Measurements from ENCODE around the gene TNS1. TPM values are rescaled to one million over a fixed set of nuclear protein-coding genes. Genes with fewer than 3 reads are reported as not detected.

Gene TNS1
- total RNA-seq, 4 donors from 2014 or later, result 169 to 316 (median 229) TPM

DNA sequence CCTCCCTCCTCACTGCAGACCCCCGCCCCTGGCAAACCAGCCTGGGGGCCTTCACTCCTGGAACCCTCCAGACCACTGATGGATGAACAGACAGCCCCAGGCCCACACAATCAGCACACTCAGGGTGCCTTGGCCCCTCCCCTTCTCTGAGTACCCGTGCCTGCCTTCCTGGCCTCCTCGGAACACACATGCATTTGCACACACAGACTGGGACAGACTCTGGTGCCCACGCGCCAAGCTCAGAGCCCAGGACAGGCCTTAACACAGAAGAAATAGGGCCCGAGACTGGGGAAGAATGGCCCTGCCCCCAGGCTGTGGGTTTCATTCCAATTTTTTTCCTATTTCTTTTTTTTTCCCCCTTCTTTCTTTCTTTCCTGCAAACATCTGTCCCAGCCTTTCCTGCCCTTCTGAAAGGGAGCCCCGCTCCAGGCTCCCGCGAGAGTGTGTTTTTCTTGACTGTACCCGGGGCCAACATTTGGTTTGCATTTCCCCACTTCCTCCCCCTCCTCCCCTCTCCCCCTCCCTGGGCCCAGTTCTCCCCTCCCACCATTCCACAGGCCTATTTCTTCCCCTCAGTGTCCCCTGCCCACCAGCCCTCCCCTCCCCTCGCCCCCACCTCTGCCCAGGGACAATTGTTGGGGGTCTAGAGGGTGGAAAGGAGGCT lies 618 bp upstream of the TNS1 start:
- 32 to 38% methylated on average over 10 to 11 of the region's 11 CpGs for WGBS, 2 donors
- intact Hi-C loops (cut with DNase I), result no loop called here
- Histone ChIP-seq H3K4me1 (peaks cover 20 to 36% of the 10 kb centered on the region in 2 donors), H3K27me3 (no peaks in the 10 kb centered on the region), H3K9me3 (no peaks in the 10 kb centered on the region), H3K4me3 (replicated peaks in 1 of 3) (no peak overlapping the region), H3K36me3 (no peaks in the 10 kb centered on the region), H3K27ac (peak overlapping the region; percentile 60 to 84 (median 64))
- TF ChIP-seq, protein P1, sequence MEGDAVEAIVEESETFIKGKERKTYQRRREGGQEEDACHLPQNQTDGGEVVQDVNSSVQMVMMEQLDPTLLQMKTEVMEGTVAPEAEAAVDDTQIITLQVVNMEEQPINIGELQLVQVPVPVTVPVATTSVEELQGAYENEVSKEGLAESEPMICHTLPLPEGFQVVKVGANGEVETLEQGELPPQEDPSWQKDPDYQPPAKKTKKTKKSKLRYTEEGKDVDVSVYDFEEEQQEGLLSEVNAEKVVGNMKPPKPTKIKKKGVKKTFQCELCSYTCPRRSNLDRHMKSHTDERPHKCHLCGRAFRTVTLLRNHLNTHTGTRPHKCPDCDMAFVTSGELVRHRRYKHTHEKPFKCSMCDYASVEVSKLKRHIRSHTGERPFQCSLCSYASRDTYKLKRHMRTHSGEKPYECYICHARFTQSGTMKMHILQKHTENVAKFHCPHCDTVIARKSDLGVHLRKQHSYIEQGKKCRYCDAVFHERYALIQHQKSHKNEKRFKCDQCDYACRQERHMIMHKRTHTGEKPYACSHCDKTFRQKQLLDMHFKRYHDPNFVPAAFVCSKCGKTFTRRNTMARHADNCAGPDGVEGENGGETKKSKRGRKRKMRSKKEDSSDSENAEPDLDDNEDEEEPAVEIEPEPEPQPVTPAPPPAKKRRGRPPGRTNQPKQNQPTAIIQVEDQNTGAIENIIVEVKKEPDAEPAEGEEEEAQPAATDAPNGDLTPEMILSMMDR (IDR thresholded peaks at IDR 0.05), result no peak
- TF ChIP-seq POLR2A (IDR thresholded peaks at IDR 0.05), result no peak
- peak; percentile 49 to 54 for DNase-seq

GRCh38 chr2:218002143-218002844 lies 501 bp downstream of the TNS1 start:
- TF ChIP-seq, protein P1 (IDR thresholded peaks at IDR 0.05), result no peak
- TF ChIP-seq POLR2A (IDR thresholded peaks at IDR 0.05), result no peak
- 58 to 64% methylated on average over 7 to 10 of the region's 12 CpGs for WGBS, 2 donors

GRCh38 chr2:218001629-218002028 lies 1.2 kb downstream of the TNS1 start:
- peak overlapping the region in 1 of 3 donors; percentile 84 for H3K27ac ChIP-seq
- H3K36me3 ChIP-seq, result no peaks in the 10 kb centered on the region
- 73 to 79% methylated on average over 4 of the region's 4 CpGs for WGBS, 2 donors
- H3K9me3 ChIP-seq, result no peaks in the 10 kb centered on the region
- intact Hi-C loops (cut with DNase I), result no loop called here
- peaks cover 20 to 40% of the 10 kb centered on the region in 2 donors for H3K4me1 ChIP-seq
- no peaks in the 10 kb centered on the region for H3K27me3 ChIP-seq
- TF ChIP-seq POLR2A (IDR thresholded peaks at IDR 0.05), result no peak
- TF ChIP-seq, protein P1 (IDR thresholded peaks at IDR 0.05), result no peak
- no peak overlapping the region for H3K4me3 ChIP-seq (replicated peaks in 1 of 3)
- no peak for DNase-seq

More at GRCh38 chr2:218002143-218002844, 501 bp downstream of the TNS1 start:
- Histone ChIP-seq H3K4me1 (peaks cover 20 to 36% of the 10 kb centered on the region in 2 donors), H3K4me3 (replicated peaks in 1 of 3) (peak overlapping the region in 1 of 3 donors; percentile 2), H3K27me3 (no peaks in the 10 kb centered on the region), H3K9me3 (no peaks in the 10 kb centered on the region), H3K27ac (peak overlapping the region in 2 of 3 donors; percentile 64 to 84), H3K36me3 (no peaks in the 10 kb centered on the region)
- no peak for DNase-seq
- intact Hi-C loops (cut with DNase I), result no loop called here

DNA sequence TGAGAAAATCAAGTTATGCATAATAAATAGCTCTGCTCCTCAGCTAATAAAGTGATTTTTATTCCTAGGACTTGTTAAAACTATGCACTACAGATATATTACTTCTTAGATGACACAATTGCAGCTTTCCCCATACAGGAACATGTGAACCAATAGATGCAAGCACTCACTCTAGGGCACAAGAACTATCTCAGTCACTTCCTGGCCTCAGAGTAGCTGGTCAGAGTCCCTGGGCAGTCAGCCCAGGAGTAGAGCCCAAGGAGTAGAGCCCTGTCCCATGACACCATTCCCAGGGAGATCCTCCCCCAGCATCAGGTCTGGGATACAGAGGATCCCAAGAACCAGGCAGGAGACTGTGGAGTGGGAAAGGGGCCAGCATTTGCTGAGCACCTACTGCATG lies 2.7 kb downstream of the TNS1 start:
- H3K27ac ChIP-seq, result peak overlapping the region in 1 of 3 donors; percentile 68
- H3K4me3 ChIP-seq (replicated peaks in 1 of 3), result no peak overlapping the region
- no peaks in the 10 kb centered on the region for H3K9me3 ChIP-seq
- TF ChIP-seq POLR2A (IDR thresholded peaks at IDR 0.05), result no peak
- H3K36me3 ChIP-seq, result no peaks in the 10 kb centered on the region
- peak in 1 of 2 donors; percentile 40 for DNase-seq
- intact Hi-C loops (cut with DNase I), result no loop called here
- H3K4me1 ChIP-seq, result peaks cover 20 to 55% of the 10 kb centered on the region in 2 donors
- no peaks in the 10 kb centered on the region for H3K27me3 ChIP-seq

- DNase-seq, result peak; percentile 44 to 51
- H3K4me3 ChIP-seq (replicated peaks in 1 of 3), result no peak overlapping the region
- no peaks in the 10 kb centered on the region for H3K27me3 ChIP-seq
- no peaks in the 10 kb centered on the region for H3K36me3 ChIP-seq
- TF ChIP-seq, protein P1 (IDR thresholded peaks at IDR 0.05), result no peak
- no peak for TF ChIP-seq POLR2A (IDR thresholded peaks at IDR 0.05)
- peak overlapping the region in 2 of 3 donors; percentile 8 to 68 for H3K27ac ChIP-seq
- 14 to 44% methylated on average over 4 of the region's 4 CpGs for WGBS, 2 donors
- intact Hi-C loops (cut with DNase I), result no loop called here
- H3K9me3 ChIP-seq, result no peaks in the 10 kb centered on the region
- H3K4me1 ChIP-seq, result peaks cover 17 to 57% of the 10 kb centered on the region in 2 donors
Measured at GRCh38 chr2:217999595-217999959, 3.2 kb downstream of the TNS1 start.

Data from thyroid gland (tissue), 4 donors.